Activated naive CD4-positive, alpha-beta T cell treated with anti-CD3 and anti-CD28 coated beads, Interleukin-2, amount 10 ng/mL, durations not matched to agents 7 days and 5 days (primary cell): ENCODE data around the gene ADAM10.

Experiments
- CTCF ChIA-PET: fragments of 350-600 bp; sonication (Branson Sonifier 250); formaldehyde crosslinking; loops from one replicate; lab custom pipeline; 2021; ENCODE audit warnings: antibody characterized with exemption; lab: Charles Lee
- DNase-seq: peaks from one replicate; pipeline ENCODE4 v3.0.0-alpha.2; 2020
- H3K27ac Mint-ChIP-seq: one replicate; pipeline ENCODE4 v1.8.0; 2021; ENCODE audit warnings: mild to moderate bottlenecking, moderate library complexity, mixed read lengths
- H3K27me3 Mint-ChIP-seq: one replicate; pipeline ENCODE4 v1.8.0; 2021; ENCODE audit warnings: mild to moderate bottlenecking, mixed read lengths
- H3K36me3 Mint-ChIP-seq: one replicate; pipeline ENCODE4 v1.8.0; 2021; ENCODE audit warnings: mixed read lengths
- H3K4me1 Mint-ChIP-seq: one replicate; pipeline ENCODE4 v1.8.0; 2021; ENCODE audit warnings: mixed read lengths
- H3K4me3 Mint-ChIP-seq: one replicate; pipeline ENCODE4 v1.8.0; 2021; ENCODE audit warnings: mild to moderate bottlenecking, moderate library complexity, mixed read lengths
- H3K9me3 Mint-ChIP-seq: one replicate; pipeline ENCODE4 v1.8.0; 2021; ENCODE audit warnings: mixed read lengths

ADAM10 gene

DNA sequence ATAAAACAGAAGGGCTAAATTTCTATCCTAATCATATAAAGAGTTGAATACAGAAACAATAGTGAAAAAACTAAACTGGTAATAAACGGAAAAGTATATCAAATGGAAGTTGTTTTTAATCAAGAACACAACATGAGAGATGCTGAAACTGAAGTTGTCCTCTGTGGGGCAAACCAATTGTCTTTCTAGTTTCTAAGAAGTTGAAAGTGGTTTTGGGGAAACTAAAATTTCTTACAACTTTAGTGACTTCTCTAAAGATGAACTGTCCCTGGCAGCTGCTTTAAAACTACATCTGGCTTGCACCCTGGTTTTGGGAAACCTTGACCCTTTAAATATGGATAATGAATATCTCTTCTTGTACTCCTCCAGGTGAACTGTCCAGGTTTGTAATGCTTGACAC is 155.6 kb downstream of the ADAM10 start:
- no peak for DNase-seq
- no peak overlapping the region for H3K4me3 Mint-ChIP-seq
- CTCF ChIA-PET: no interaction called here
- no peak overlapping the region for H3K27ac Mint-ChIP-seq
- H3K4me1 Mint-ChIP-seq: peaks cover 19% of the 10 kb centered on the region
- H3K36me3 Mint-ChIP-seq: peaks cover 49% of the 10 kb centered on the region
- no peaks in the 10 kb centered on the region for H3K9me3 Mint-ChIP-seq
- no peaks in the 10 kb centered on the region for H3K27me3 Mint-ChIP-seq

DNA sequence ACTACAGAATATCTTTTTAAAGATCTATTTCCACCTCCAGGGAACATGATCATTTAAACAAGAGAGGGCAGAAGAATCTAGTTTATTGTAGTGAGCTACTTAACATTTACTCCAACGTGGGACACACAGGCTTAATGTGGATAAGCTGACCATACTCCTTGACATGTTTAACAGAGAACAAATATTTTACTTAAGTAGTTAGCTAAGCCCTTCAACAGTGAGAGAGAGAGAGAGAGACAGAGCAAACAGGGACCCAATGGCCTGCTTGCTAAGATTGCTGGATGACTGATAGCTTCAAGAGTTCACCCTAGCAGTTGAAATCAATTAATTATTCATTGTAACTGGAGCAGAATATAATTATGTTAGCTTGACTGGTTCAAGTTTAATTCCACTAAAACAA is 158.6 kb downstream of the ADAM10 start:
- Mint-ChIP-seq H3K27ac (no peak overlapping the region), H3K4me3 (no peak overlapping the region), H3K9me3 (no peaks in the 10 kb centered on the region), H3K36me3 (peaks cover 32% of the 10 kb centered on the region), H3K27me3 (no peaks in the 10 kb centered on the region), H3K4me1 (peaks cover 18% of the 10 kb centered on the region)
- no peak for DNase-seq
- CTCF ChIA-PET: interaction anchor here (1.5 kb wide), 1 partner anchor 321 kb away, joined by 5 read pairs; no protein-coding TSS in a partner anchor

DNA sequence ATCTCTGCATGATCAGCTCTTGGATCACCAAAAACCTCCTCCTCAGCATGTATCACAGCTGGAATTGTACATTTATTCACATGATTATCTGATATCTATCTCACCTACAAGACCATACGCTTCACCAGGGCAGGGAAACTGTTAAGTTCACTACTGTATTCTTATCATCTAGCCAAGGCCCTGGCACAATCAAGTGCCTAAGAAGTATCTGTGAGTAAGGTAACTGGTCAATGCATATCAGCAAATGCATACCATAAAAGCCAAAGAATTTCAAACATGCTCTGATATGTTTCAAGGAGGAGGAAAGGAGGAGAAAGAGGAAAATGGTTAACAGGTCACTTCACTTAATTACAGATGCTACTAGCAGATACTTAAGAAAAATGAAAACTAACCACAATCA is 159.3 kb downstream of the ADAM10 start:
- peaks cover 29% of the 10 kb centered on the region for H3K36me3 Mint-ChIP-seq
- H3K27ac Mint-ChIP-seq: no peak overlapping the region
- CTCF ChIA-PET: interaction anchor here (0.6 to 1.5 kb wide), 2 partner anchors 312 to 321 kb away, joined by 3 to 5 read pairs; no protein-coding TSS in a partner anchor
- DNase-seq: no peak
- H3K4me1 Mint-ChIP-seq: peaks cover 23% of the 10 kb centered on the region
- no peaks in the 10 kb centered on the region for H3K9me3 Mint-ChIP-seq
- H3K27me3 Mint-ChIP-seq: no peaks in the 10 kb centered on the region
- no peak overlapping the region for H3K4me3 Mint-ChIP-seq

DNA sequence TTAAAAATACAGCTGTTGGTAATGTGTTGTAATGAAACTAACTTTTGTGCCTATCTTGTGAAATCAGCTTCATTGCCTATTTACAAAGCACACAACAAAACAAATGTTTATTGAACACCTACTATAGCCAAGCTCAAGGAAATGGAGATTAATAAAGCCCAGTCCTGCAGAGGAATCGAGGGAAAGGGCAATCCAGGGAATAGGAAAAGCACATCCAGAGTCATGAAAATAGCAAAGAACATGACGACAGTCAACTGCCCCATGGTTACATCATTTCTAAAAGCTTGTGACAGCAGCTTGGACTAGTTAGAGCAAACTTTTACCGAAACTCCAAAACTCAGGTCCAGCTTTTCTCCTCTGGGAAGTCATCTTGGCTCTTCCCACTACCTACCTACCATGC is 160.5 kb downstream of the ADAM10 start:
- no peak overlapping the region for H3K27ac Mint-ChIP-seq
- peaks cover 27% of the 10 kb centered on the region for H3K36me3 Mint-ChIP-seq
- H3K4me1 Mint-ChIP-seq: peaks cover 22% of the 10 kb centered on the region
- H3K4me3 Mint-ChIP-seq: no peak overlapping the region
- H3K27me3 Mint-ChIP-seq: peaks cover 7% of the 10 kb centered on the region
- no peak for DNase-seq
- CTCF ChIA-PET: interaction anchor here (1.1 kb wide), 1 partner anchor 9 kb away, joined by 3 read pairs; no protein-coding TSS in a partner anchor
- peaks cover 6% of the 10 kb centered on the region for H3K9me3 Mint-ChIP-seq

DNA sequence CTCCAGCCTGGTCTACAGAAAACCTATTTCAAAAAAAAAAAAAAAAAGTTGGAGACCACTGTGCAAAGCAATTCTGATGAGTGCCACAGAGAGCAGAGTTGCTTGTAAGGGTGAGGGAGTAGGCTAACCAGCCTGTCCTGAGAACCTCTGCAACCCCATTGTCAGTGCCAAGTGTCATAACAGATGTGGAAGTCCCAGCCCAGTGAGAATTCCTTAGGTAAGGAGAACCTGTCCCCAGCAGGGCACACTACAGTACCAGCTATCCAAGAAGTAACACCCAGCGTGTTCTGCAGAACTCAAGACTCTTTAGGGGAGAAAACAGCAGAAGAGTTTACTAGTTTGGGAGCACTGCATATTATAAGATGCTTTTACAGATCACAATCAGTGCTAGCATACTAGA is 161.4 kb downstream of the ADAM10 start:
- Mint-ChIP-seq H3K27ac (no peak overlapping the region), H3K27me3 (peaks cover 8% of the 10 kb centered on the region), H3K4me1 (peaks cover 15% of the 10 kb centered on the region), H3K36me3 (peaks cover 20% of the 10 kb centered on the region), H3K9me3 (peaks cover 12% of the 10 kb centered on the region), H3K4me3 (no peak overlapping the region)
- DNase-seq: no peak
- CTCF ChIA-PET: interaction anchor here (1.1 kb wide), 1 partner anchor 10 kb away, joined by 3 read pairs; no protein-coding TSS in a partner anchor

DNA sequence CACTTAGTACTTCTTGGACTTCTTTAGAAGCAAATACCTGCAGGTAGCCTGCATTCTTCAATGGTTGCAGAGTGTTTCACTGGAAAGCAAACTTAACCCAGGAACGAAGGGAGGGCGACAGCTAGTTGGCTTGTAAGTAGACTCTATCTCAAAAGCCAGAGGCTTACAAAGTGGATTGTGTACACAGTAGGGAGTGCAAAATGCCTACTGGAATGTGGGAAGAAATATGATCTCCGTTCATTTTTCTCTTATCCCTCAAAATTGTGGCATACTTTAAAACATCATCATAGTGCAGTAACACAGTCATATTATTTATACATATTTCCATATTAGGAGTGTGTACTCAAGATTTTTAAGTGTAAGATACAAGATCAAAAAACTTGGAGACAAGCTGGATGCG is 162.0 kb downstream of the ADAM10 start:
- Mint-ChIP-seq H3K27me3 (peaks cover 8% of the 10 kb centered on the region), H3K4me3 (no peak overlapping the region), H3K36me3 (peaks cover 18% of the 10 kb centered on the region), H3K27ac (no peak overlapping the region), H3K4me1 (peaks cover 15% of the 10 kb centered on the region), H3K9me3 (peaks cover 12% of the 10 kb centered on the region)
- no peak for DNase-seq
- CTCF ChIA-PET: no interaction called here

DNA sequence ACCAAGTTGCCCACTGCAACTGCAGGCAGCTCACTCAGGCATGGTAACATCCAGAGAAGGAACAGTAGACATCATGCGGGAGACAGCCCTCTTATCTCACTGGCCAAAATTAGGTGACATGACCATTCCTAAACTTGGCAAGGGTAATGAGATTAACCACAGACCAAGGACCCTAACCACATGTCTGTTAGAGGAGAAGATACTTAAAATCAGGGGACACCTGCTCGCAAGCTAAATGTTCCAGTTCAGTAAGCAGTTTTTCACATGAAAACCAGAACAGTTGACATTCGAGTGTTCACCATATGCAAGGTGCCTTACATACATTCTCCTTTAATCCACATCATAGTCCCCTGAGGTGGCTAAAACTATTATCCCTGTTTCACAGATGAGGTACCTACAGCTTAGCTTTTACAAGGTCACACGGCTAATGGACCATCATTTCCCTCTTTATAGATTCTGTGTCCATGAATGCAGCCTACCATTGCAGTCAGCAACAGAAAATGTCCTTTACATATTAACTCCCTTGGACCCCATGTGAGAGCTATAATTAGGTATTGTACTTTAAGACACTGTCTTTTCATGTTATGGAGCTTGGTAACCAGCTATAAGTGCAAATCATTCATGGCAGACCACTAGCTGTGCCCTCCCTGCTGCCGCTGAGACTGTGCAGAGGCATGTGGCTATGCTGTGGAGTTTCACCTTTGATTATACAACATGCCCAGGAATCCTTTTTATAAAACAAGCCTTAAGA is 163.6 kb downstream of the ADAM10 start:
- CTCF ChIA-PET: no interaction called here
- Mint-ChIP-seq H3K4me3 (no peak overlapping the region), H3K27ac (no peak overlapping the region), H3K36me3 (peaks cover 8% of the 10 kb centered on the region), H3K4me1 (peaks cover 15% of the 10 kb centered on the region), H3K27me3 (peaks cover 13% of the 10 kb centered on the region), H3K9me3 (peaks cover 12% of the 10 kb centered on the region)
- DNase-seq: no peak

DNA sequence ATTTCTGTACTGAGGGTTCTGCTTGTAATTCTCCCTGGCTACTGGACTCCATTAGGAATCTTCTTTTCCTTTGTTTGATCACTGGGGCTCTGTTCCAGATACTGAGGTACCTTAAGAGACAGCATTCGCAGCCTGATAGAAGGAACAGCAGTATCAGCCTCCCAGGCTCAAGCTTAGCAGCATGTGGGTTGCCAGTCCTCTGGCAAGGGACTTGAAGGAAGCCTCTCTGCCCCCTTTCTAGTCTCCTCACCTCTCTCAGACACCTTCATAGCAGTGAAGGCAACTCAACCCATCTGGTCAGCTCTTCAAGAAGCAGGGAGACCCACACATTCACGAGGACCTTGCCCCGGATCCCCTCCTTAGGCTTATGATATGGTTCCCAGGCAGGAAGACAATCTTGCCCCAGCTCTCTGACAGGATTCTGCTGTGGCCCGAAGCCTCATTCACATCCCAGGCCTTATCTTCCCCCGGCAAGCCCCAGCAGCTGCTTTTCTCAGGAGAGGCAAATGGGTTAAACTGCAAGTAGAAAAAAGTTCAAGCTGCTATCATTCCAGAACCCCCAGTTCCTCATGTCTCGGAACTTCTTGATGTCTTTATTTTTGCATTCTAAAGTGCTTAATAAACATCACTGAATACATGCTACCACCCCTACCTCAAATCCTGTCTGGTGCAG is 164.6 kb downstream of the ADAM10 start:
- peaks cover 13% of the 10 kb centered on the region for H3K27me3 Mint-ChIP-seq
- H3K36me3 Mint-ChIP-seq: peaks cover 5% of the 10 kb centered on the region
- no peak overlapping the region for H3K27ac Mint-ChIP-seq
- H3K9me3 Mint-ChIP-seq: peaks cover 12% of the 10 kb centered on the region
- no peak for DNase-seq
- peaks cover 15% of the 10 kb centered on the region for H3K4me1 Mint-ChIP-seq
- CTCF ChIA-PET: interaction anchor here (1.8 kb wide), 1 partner anchor 10 kb away, joined by 7 read pairs; no protein-coding TSS in a partner anchor
- no peak overlapping the region for H3K4me3 Mint-ChIP-seq

DNA sequence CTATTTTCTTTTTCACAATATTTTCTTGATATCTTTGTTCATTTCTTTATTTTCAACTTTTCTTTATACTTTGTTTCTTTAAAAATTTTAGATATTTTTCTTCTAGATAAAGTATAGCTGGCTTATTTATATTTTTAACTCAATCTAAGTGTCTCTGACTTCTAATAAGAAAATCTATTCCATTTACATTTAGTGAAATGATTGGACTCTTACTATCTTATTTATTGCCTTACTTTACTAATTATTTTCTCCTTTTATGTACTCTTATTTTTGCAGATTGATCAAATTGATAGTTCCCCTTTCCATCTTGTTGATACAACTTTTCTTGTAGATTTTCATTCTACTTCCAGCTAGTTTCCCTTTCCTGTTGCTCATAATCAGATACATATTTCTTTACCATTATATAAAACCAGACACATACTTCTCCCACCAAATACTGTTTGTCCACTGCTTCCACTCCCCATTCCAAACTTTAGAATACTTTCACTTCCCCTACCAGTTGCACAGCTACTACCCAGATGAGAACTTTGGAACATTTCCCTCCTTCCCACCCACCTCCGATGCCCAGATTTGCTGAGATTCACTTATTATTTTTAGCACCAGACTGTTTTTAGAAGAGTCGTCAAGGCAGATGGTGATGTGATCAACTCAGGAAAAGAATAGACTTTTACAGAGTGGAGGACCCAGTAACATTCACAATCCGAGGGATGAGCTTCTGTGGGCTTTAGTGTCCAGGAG is 166.2 kb downstream of the ADAM10 start:
- CTCF ChIA-PET: interaction anchor here (1.8 kb wide), 1 partner anchor 8 kb away, joined by 7 read pairs; no protein-coding TSS in a partner anchor
- no peak overlapping the region for H3K27ac Mint-ChIP-seq

DNA sequence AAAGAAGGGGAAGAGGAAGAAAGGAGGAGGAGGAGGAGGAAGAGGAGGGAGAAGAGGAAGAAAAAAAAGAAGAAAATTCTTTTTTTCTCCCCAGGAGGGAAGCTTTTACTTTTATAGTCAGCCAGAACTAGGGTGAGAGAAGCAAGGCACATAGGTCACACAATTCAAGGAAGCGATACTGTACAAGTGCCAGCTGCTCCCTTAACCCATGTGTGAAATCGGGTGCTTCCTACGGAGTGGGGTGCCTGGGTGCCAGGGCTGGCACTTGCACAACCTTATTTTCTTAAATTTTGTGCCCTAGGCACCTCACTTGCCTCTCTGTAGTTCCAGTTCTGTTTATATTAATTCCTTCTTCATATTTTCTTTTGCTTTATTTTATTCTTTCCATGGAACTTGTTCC is 167.3 kb downstream of the ADAM10 start:
- Mint-ChIP-seq H3K4me1 (peaks cover 15% of the 10 kb centered on the region), H3K4me3 (no peak overlapping the region), H3K27ac (no peak overlapping the region), H3K27me3 (peaks cover 13% of the 10 kb centered on the region), H3K9me3 (peaks cover 12% of the 10 kb centered on the region), H3K36me3 (peaks cover 5% of the 10 kb centered on the region)
- DNase-seq: no peak
- CTCF ChIA-PET: no interaction called here

More for the DNA sequence above, 166.2 kb downstream of the ADAM10 start:
- no peak for DNase-seq
- H3K9me3 Mint-ChIP-seq: peaks cover 12% of the 10 kb centered on the region
- peaks cover 5% of the 10 kb centered on the region for H3K36me3 Mint-ChIP-seq
- peaks cover 15% of the 10 kb centered on the region for H3K4me1 Mint-ChIP-seq
- peaks cover 13% of the 10 kb centered on the region for H3K27me3 Mint-ChIP-seq
- H3K4me3 Mint-ChIP-seq: no peak overlapping the region

DNA sequence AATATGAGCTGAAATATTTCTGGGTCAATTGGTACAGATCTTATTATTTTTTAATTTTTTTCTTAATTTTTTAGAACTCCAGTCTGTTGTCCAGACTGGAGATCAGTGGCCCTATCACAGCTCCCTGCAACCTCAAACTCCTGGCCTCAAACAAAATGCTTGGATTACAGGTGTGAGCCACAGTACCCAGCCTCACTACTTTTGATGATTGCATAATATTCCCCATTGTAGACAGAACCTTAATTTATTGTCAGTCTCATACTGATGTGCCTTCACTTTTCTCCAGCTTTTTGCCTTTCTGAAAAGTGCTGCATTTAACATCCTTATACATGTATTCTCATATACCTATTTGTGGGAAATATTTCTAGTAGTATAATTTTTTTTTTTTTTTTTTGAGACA is 172.8 kb downstream of the ADAM10 start:
- CTCF ChIA-PET: interaction anchor here (0.7 kb wide), 1 partner anchor 19 kb away, joined by 3 read pairs; no protein-coding TSS in a partner anchor

DNA sequence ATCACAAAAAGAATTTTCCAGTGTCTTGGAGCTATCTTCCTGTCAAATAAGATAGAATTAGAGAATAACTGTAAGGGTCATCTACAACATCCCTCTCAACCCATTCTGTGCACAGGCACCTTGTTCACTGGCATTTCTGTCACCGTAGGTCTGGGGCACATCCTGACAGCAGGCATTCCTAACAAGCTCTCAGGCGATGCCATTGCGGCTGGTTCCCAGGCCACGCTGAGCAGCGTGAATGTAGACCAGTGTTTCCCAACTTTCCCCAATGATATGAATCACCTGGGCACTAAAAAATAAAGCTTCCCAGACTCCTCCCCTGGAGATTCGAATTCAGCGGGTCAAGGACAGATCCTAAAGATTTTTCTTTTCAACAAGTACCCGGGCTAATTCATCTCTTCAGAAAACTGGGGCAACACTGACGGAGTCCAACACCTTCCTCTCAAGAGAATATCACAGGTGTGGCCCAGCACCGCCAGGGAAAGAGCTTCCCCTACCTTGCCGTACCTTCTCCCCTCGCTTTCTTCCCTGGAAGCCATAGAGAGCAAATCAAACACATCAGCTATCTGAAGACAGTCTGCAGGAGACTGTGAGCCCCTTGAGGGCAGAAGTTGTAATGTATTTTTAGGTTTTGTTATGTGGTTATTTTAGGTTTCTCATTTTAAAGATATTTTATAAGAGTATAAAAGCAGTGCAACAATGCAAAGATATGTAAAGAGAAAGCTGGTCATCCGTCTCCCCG is 174.3 kb downstream of the ADAM10 start:
- H3K4me3 Mint-ChIP-seq: no peak overlapping the region
- CTCF ChIA-PET: interaction anchor here (0.6 to 2.0 kb wide), 3 partner anchors 9 to 165 kb away, joined by 3 to 7 read pairs (median 3); no protein-coding TSS in a partner anchor
- H3K4me1 Mint-ChIP-seq: peaks cover 11% of the 10 kb centered on the region
- DNase-seq: no peak
- H3K27ac Mint-ChIP-seq: no peak overlapping the region
- H3K9me3 Mint-ChIP-seq: no peaks in the 10 kb centered on the region
- H3K27me3 Mint-ChIP-seq: no peaks in the 10 kb centered on the region
- H3K36me3 Mint-ChIP-seq: no peaks in the 10 kb centered on the region

More for the DNA sequence above, 172.8 kb downstream of the ADAM10 start:
- no peaks in the 10 kb centered on the region for H3K27me3 Mint-ChIP-seq
- no peak for DNase-seq
- no peak overlapping the region for H3K4me3 Mint-ChIP-seq
- no peaks in the 10 kb centered on the region for H3K36me3 Mint-ChIP-seq
- H3K9me3 Mint-ChIP-seq: no peaks in the 10 kb centered on the region
- H3K27ac Mint-ChIP-seq: no peak overlapping the region
- peaks cover 11% of the 10 kb centered on the region for H3K4me1 Mint-ChIP-seq

DNA sequence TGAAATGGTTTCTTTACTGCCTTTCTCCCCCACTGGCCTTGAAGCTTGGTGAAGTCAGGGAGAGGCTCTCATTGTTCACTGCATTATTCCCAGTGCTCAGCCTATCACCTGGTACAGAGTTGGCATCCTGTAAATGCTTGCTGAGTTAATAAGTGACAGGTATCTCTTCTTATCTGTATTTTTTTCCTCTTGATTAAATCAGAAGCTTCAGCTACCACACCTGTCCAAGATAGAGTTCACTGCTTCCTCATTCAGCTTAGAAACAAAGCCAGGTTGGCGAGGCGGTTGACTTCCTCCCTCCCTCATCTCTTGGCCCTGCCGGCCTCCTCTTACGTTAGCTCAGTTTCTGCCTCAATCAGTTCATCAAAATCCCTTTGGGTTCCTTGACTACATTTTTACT is 174.9 kb downstream of the ADAM10 start:
- no peak overlapping the region for H3K4me3 Mint-ChIP-seq
- no peaks in the 10 kb centered on the region for H3K27me3 Mint-ChIP-seq
- no peaks in the 10 kb centered on the region for H3K9me3 Mint-ChIP-seq
- no peaks in the 10 kb centered on the region for H3K36me3 Mint-ChIP-seq
- no peak for DNase-seq
- peaks cover 11% of the 10 kb centered on the region for H3K4me1 Mint-ChIP-seq
- CTCF ChIA-PET: interaction anchor here (0.6 to 2.0 kb wide), 4 partner anchors 10 to 186 kb away, joined by 3 to 7 read pairs (median 4); no protein-coding TSS in a partner anchor
- H3K27ac Mint-ChIP-seq: no peak overlapping the region
